ENCODE measurements around the gene NTMT1. TPM values are rescaled to one million over a fixed set of nuclear protein-coding genes. Genes with fewer than 3 reads are reported as not detected.

NTMT1 gene
- polyA plus RNA-seq, 3 donors, result 16.0 to 43.9 (median 28.2) TPM

- WGBS (ENCODE audit: insufficient coverage), result 62% methylated on average over 33 of the region's 34 CpGs
- TF ChIP-seq CTCF (IDR thresholded peaks at IDR 0.05), result no peak
- Mint-ChIP-seq H3K27me3 (ENCODE audit: low read depth in 3 of 3) (peaks cover 4 to 9% (median 6%) of the 10 kb centered on the region in 3 donors), H3K27ac (no peak overlapping the region), H3K4me3 (no peak overlapping the region), H3K36me3 (peaks cover 3 to 5% of the 10 kb centered on the region in 2 donors), H3K9me3 (peaks cover 2 to 10% (median 4%) of the 10 kb centered on the region in 7 donors), H3K4me1 (peaks cover 29% of the 10 kb centered on the region)
- Histone ChIP-seq H3K79me2 (ENCODE audit: insufficient read depth, low read length) (no peaks in the 10 kb centered on the region), H3K9me3 (replicated peaks in 1 of 2; ENCODE audit: control insufficient read depth in 1 of 2, insufficient read depth in 1 of 2, low read length in 2 of 2) (peaks cover 0 to 5% of the 10 kb centered on the region in 2 donors), H3K9ac (ENCODE audit: insufficient read depth, low read length, poor library complexity, severe bottlenecking) (no peak overlapping the region), H2AFZ (ENCODE audit: insufficient read depth, low read depth, low read length, poor library complexity, severe bottlenecking) (no peak overlapping the region), H3K27me3 (ENCODE audit: control insufficient read depth in 2 of 2, insufficient read depth in 2 of 2, low read length in 2 of 2) (no peaks in the 10 kb centered on the region), H4K20me1 (ENCODE audit: insufficient read depth, low read length) (no peaks in the 10 kb centered on the region), H3K27ac (ENCODE audit: low read depth in 1 of 2, low read length in 2 of 2) (no peak overlapping the region), H3K36me3 (replicated peaks in 1 of 2; ENCODE audit: control insufficient read depth in 1 of 2, insufficient read depth in 2 of 2, low read length in 2 of 2) (no peaks in the 10 kb centered on the region), H3K4me1 (ENCODE audit: control insufficient read depth in 1 of 2, insufficient read depth in 2 of 2, low read length in 2 of 2) (peaks cover 14 to 24% of the 10 kb centered on the region in 2 donors), H3K4me2 (replicated peaks; ENCODE audit: extremely low read depth, low read length, poor library complexity, severe bottlenecking) (no peak overlapping the region), H3K4me3 (replicated peaks in 1 of 3; ENCODE audit: low read depth in 2 of 3, low read length in 3 of 3) (no peak overlapping the region)
- intact Hi-C loops (cut with micrococcal nuclease), result no loop called here
- no peak for DNase-seq
Observed at GRCh38 chr9:129576546-129577543, 49.1 kb upstream of the NTMT1 start.

GRCh38 chr9:129579294-129579693, 46.7 kb upstream of the NTMT1 start:
- peaks cover 0 to 2% (median 2%) of the 10 kb centered on the region in 7 donors for H3K9me3 Mint-ChIP-seq
- H3K36me3 Mint-ChIP-seq, result no peaks in the 10 kb centered on the region
- H2AFZ ChIP-seq (ENCODE audit: insufficient read depth, low read depth, low read length, poor library complexity, severe bottlenecking), result no peak overlapping the region
- no peak overlapping the region for H3K4me2 ChIP-seq (replicated peaks; ENCODE audit: extremely low read depth, low read length, poor library complexity, severe bottlenecking)
- no peak for DNase-seq
- H3K4me1 Mint-ChIP-seq, result peaks cover 37% of the 10 kb centered on the region
- no peak for TF ChIP-seq CTCF (IDR thresholded peaks at IDR 0.05)
- no peaks in the 10 kb centered on the region for H3K9me3 ChIP-seq (replicated peaks in 1 of 2; ENCODE audit: control insufficient read depth in 1 of 2, insufficient read depth in 1 of 2, low read length in 2 of 2)
- H3K79me2 ChIP-seq (ENCODE audit: insufficient read depth, low read length), result no peaks in the 10 kb centered on the region
- peaks cover 24 to 34% of the 10 kb centered on the region in 2 donors for H3K4me1 ChIP-seq (ENCODE audit: control insufficient read depth in 1 of 2, insufficient read depth in 2 of 2, low read length in 2 of 2)
- H4K20me1 ChIP-seq (ENCODE audit: insufficient read depth, low read length), result no peaks in the 10 kb centered on the region
- H3K4me3 ChIP-seq (replicated peaks in 1 of 3; ENCODE audit: low read depth in 2 of 3, low read length in 3 of 3), result no peak overlapping the region
- 94% methylated on average over 2 of the region's 3 CpGs for WGBS (ENCODE audit: insufficient coverage)
- no peak overlapping the region for H3K4me3 Mint-ChIP-seq
- no peaks in the 10 kb centered on the region for H3K36me3 ChIP-seq (replicated peaks in 1 of 2; ENCODE audit: control insufficient read depth in 1 of 2, insufficient read depth in 2 of 2, low read length in 2 of 2)
- intact Hi-C loops (cut with micrococcal nuclease), result no loop called here
- H3K27ac ChIP-seq (ENCODE audit: low read depth in 1 of 2, low read length in 2 of 2), result no peak overlapping the region
- peak overlapping the region in 1 of 7 donors; percentile 35 for H3K27ac Mint-ChIP-seq
- peaks cover 4 to 7% (median 6%) of the 10 kb centered on the region in 3 donors for H3K27me3 Mint-ChIP-seq (ENCODE audit: low read depth in 3 of 3)
- no peaks in the 10 kb centered on the region for H3K27me3 ChIP-seq (ENCODE audit: control insufficient read depth in 2 of 2, insufficient read depth in 2 of 2, low read length in 2 of 2)
- no peak overlapping the region for H3K9ac ChIP-seq (ENCODE audit: insufficient read depth, low read length, poor library complexity, severe bottlenecking)
